ENCODE measurements around the gene RGL1. TPM values are rescaled to one million over a fixed set of nuclear protein-coding genes. Genes with fewer than 3 reads are reported as not detected.
A peak's percentile ranks its signal among the peaks of the same experiment; 100 is the strongest.

RGL1 gene
- polyA plus RNA-seq, 1 donor, result 45.2 TPM

DNA sequence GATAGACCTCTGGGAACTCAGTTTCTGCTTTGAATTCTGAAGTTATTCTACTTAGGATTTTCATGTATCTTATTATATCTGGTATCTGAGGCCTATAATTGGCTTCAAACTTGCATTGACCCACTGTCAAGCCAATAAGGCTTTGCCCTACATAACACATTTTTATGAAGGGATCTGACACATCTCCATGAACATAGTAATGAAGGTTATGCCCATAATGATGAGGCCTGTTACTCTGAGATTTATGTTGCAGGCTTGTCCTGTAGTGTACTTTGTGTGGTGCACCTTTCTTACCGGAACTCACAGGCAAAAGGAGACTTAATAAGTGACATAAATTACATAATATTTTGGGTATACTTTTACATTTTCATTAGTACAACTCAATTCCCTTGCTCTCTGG is 14.1 kb downstream of the RGL1 start:
- no peak for DNase-seq
- no CpG with 5 or more reads among the region's 1 CpG for whole genome bisulfite sequencing (ENCODE audit: insufficient coverage, low lambda C conversion rate)
- Histone ChIP-seq H3K27me3 (ENCODE audit: control insufficient read depth, insufficient read depth, low read length) (no peaks in the 10 kb centered on the region), H3K4me3 (ENCODE audit: low read length) (no peak overlapping the region), H3K9me3 (ENCODE audit: control insufficient read depth, low read depth, low read length) (no peaks in the 10 kb centered on the region), H3K4me1 (ENCODE audit: control insufficient read depth, insufficient read depth, low read length) (peaks cover 23% of the 10 kb centered on the region), H3K27ac (ENCODE audit: low read length) (peak overlapping the region; percentile 71), H3K36me3 (ENCODE audit: control insufficient read depth, insufficient read depth, low read length) (peaks cover 3% of the 10 kb centered on the region)

DNA sequence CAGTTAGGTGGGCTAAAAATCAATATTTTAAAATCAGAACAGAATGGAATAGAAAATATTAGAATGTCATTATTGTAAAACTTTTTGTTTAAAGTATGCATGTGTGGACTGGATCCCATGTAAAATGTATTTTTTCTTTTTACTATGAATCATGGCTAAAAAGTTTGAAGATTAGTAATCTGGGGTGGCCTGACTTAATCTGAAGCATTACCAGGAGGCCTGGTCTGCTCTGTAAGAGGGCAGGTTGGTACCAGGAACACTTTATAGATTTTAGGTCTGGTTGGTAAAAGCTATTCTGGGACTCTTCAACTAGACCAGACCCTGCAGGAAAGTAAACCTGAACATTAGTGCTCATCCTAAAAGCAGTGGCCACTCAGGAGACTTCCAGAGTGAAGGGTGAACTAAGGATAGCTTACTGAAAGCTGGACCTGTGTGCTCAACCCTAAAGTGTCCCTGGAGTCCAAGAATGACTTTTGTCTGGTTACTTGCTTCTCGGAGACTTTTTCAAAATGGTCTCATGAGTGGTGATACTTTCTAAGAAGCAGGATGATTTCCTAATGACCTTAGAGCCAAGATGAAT is 16.5 kb downstream of the RGL1 start:
- no peak overlapping the region for H3K4me3 ChIP-seq (ENCODE audit: low read length)
- no CpG with 5 or more reads among the region's 1 CpG for WGBS (ENCODE audit: insufficient coverage, low lambda C conversion rate)
- DNase-seq, result no peak
- peak overlapping the region; percentile 16 for H3K27ac ChIP-seq (ENCODE audit: low read length)
- H3K9me3 ChIP-seq (ENCODE audit: control insufficient read depth, low read depth, low read length), result no peaks in the 10 kb centered on the region
- H3K27me3 ChIP-seq (ENCODE audit: control insufficient read depth, insufficient read depth, low read length), result no peaks in the 10 kb centered on the region
- peaks cover 16% of the 10 kb centered on the region for H3K4me1 ChIP-seq (ENCODE audit: control insufficient read depth, insufficient read depth, low read length)
- peaks cover 2% of the 10 kb centered on the region for H3K36me3 ChIP-seq (ENCODE audit: control insufficient read depth, insufficient read depth, low read length)

DNA sequence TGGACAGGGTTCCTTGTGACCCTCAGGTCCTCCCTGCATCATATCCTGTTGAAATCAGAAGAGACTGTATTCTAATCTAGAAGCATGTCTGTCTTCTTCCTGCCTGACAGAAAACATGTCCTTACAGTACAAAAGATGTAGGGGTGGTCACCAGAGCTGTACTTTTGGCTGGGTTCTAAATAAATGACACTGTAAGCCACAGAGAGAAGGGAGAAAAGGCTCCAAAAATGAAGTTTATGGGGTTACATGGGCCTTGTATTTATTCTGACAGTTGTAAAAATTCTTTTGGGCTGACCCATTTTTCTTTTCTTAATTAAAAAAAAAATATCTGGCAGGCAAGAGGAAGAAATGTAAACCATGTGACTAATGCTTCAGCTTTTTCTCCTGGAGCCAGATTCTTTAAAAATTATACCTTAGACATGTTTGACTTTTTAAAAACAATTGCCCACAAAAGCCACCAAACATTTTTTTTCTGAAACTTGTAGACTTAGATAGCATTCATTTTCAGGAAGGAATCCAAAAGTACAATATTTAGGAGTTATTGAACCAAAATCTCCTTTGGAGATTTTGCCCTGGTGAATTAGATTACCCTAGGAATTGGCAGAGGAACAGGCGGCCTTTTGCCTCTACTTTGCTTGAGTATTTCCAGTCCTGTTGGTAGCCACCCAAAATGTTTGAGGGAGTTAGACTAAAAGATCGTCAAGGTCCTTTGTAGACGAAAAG is 17.1 kb downstream of the RGL1 start:
- Histone ChIP-seq H3K36me3 (ENCODE audit: control insufficient read depth, insufficient read depth, low read length) (peaks cover 2% of the 10 kb centered on the region), H3K9me3 (ENCODE audit: control insufficient read depth, low read depth, low read length) (no peaks in the 10 kb centered on the region), H3K4me3 (ENCODE audit: low read length) (no peak overlapping the region), H3K27me3 (ENCODE audit: control insufficient read depth, insufficient read depth, low read length) (no peaks in the 10 kb centered on the region), H3K27ac (ENCODE audit: low read length) (peak overlapping the region; percentile 16), H3K4me1 (ENCODE audit: control insufficient read depth, insufficient read depth, low read length) (peaks cover 11% of the 10 kb centered on the region)
- DNase-seq, result no peak
- WGBS (ENCODE audit: insufficient coverage, low lambda C conversion rate), result no CpG with 5 or more reads among the region's 3 CpGs

DNA sequence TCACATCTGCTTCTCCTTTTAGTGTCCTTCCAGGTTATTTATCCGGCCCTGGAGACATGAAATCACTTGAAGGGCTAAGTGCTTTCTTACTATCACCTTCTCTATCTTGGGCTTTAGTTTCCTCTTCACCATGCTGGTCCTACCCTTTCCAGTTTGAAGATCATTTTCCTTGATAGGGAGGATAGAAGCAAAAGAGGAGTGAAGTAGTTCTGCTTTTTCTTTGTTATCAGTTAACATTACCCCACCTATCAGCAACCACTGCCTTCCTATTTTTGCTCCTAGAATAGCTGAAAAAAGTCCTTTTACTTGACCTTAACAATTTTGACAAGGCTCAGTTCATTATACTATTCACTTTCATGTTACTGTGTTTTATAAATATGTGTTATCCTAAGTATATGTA is 19.4 kb downstream of the RGL1 start:
- WGBS (ENCODE audit: insufficient coverage, low lambda C conversion rate), result 80% methylated on average over 1 of the region's 1 CpG
- no peak overlapping the region for H3K27ac ChIP-seq (ENCODE audit: low read length)

DNA sequence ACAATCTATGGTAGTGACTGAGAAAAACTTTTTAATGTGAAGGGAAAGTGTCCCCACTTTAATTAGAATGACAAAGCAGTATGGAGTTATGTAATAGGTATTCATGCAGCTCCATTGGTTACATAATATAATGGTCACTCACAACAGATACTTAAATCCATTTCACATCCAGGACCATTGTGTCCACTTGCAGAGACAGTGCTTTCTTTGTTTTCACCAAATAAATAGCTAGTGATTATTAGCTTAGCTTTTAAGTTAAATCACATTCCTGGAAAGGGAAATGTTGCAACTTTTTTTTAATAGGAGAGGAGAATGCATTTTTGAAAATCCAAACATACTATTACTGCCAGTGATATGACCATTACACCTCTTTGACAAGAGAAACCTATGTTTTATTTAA is 22.9 kb downstream of the RGL1 start:
- Histone ChIP-seq H3K36me3 (ENCODE audit: control insufficient read depth, insufficient read depth, low read length) (peaks cover 5% of the 10 kb centered on the region), H3K27me3 (ENCODE audit: control insufficient read depth, insufficient read depth, low read length) (no peaks in the 10 kb centered on the region), H3K4me1 (ENCODE audit: control insufficient read depth, insufficient read depth, low read length) (no peaks in the 10 kb centered on the region), H3K4me3 (ENCODE audit: low read length) (no peak overlapping the region), H3K27ac (ENCODE audit: low read length) (no peak overlapping the region), H3K9me3 (ENCODE audit: control insufficient read depth, low read depth, low read length) (no peaks in the 10 kb centered on the region)
- no peak for DNase-seq

More for the DNA sequence above, 19.4 kb downstream of the RGL1 start:
- no peak for DNase-seq
- Histone ChIP-seq H3K36me3 (ENCODE audit: control insufficient read depth, insufficient read depth, low read length) (peaks cover 5% of the 10 kb centered on the region), H3K4me3 (ENCODE audit: low read length) (no peak overlapping the region), H3K9me3 (ENCODE audit: control insufficient read depth, low read depth, low read length) (no peaks in the 10 kb centered on the region), H3K4me1 (ENCODE audit: control insufficient read depth, insufficient read depth, low read length) (no peaks in the 10 kb centered on the region), H3K27me3 (ENCODE audit: control insufficient read depth, insufficient read depth, low read length) (no peaks in the 10 kb centered on the region)

DNA sequence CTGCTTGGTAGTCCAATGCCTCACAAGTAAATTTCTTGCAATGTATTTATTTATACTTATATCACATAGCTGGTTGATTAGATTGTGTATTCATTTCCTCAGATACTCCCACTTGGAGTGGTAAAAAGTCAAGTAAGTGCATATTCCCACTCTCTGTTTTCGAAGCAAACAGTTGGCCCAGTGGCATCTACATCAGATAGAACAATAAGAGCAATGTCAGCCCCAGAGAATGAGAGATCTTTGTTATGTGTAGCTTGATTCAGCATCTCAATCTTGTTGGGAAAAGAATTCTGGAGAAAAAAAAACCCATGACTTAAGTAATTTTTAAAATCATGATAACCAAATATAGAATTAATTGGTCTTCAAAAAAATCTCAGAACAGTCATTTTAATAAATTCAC is 25.5 kb downstream of the RGL1 start:
- H3K4me1 ChIP-seq (ENCODE audit: control insufficient read depth, insufficient read depth, low read length), result no peaks in the 10 kb centered on the region
- no peak for DNase-seq
- no peak overlapping the region for H3K4me3 ChIP-seq (ENCODE audit: low read length)
- no CpG with 5 or more reads among the region's 1 CpG for WGBS (ENCODE audit: insufficient coverage, low lambda C conversion rate)
- no peaks in the 10 kb centered on the region for H3K27me3 ChIP-seq (ENCODE audit: control insufficient read depth, insufficient read depth, low read length)
- no peaks in the 10 kb centered on the region for H3K9me3 ChIP-seq (ENCODE audit: control insufficient read depth, low read depth, low read length)
- H3K27ac ChIP-seq (ENCODE audit: low read length), result no peak overlapping the region
- peaks cover 3% of the 10 kb centered on the region for H3K36me3 ChIP-seq (ENCODE audit: control insufficient read depth, insufficient read depth, low read length)

DNA sequence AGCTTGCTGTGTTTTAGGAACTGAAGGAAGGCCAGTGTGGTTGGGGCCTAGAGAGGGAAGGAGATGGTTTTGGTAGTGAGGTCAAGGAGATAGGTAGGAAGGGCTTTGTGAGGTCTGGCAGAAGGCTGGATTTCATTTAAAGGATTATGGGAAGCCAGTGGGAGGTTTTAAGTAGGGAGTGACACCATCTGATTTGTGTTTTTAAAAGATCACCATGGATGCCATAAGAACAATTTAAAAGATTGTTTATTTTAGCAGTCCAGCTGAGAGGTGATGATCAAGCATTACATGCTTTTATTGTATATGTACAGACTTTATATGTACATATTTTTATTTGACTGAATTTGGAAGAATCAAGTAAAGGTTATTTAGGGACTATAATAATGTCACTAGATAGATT is 26.4 kb downstream of the RGL1 start:
- Histone ChIP-seq H3K9me3 (ENCODE audit: control insufficient read depth, low read depth, low read length) (no peaks in the 10 kb centered on the region), H3K36me3 (ENCODE audit: control insufficient read depth, insufficient read depth, low read length) (peaks cover 3% of the 10 kb centered on the region), H3K4me3 (ENCODE audit: low read length) (no peak overlapping the region), H3K27ac (ENCODE audit: low read length) (no peak overlapping the region), H3K4me1 (ENCODE audit: control insufficient read depth, insufficient read depth, low read length) (no peaks in the 10 kb centered on the region), H3K27me3 (ENCODE audit: control insufficient read depth, insufficient read depth, low read length) (no peaks in the 10 kb centered on the region)
- DNase-seq, result no peak

DNA sequence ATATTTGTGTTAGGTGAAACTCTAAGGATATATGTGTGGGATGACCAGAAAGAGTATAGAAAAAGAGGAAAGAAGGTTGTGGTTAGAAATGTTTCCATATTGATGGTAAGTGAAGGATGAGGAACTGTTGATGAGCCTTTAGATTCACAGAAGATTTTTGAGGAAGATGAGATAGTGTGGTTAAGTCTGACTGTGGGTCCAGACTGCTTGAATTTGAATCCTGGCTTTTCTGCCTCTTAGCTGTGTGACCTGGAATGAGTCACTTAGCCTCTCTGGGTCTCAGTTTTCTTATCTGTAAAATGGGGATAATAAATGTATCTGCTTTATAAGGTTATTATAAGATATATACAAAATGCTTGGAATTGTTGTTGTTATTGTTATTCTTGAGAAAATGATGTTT is 27.5 kb downstream of the RGL1 start:
- peaks cover 6% of the 10 kb centered on the region for H3K36me3 ChIP-seq (ENCODE audit: control insufficient read depth, insufficient read depth, low read length)
- no peaks in the 10 kb centered on the region for H3K4me1 ChIP-seq (ENCODE audit: control insufficient read depth, insufficient read depth, low read length)
- H3K27me3 ChIP-seq (ENCODE audit: control insufficient read depth, insufficient read depth, low read length), result no peaks in the 10 kb centered on the region
- no peak overlapping the region for H3K4me3 ChIP-seq (ENCODE audit: low read length)
- no peak overlapping the region for H3K27ac ChIP-seq (ENCODE audit: low read length)
- no peak for DNase-seq
- H3K9me3 ChIP-seq (ENCODE audit: control insufficient read depth, low read depth, low read length), result no peaks in the 10 kb centered on the region

DNA sequence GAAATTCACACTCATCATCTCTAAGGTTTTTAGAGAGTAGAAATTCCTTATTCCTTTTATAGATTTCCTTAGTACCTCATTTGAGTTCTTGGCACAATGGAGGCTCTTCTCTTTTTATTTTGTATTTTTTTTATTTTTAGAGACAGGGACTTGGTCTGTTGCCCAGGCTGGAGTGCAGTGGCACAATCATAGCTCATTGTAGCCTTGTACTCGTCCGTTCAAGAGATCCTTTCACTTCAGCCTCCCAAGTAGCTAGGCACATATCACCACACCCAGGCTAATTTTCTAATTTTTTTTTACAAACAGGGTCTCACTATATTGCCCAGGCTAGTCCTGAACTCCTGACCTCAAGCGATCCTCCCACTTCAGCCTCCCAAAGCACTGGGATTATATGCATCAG is 29.6 kb downstream of the RGL1 start:
- H3K4me1 ChIP-seq (ENCODE audit: control insufficient read depth, insufficient read depth, low read length), result no peaks in the 10 kb centered on the region
- no peaks in the 10 kb centered on the region for H3K27me3 ChIP-seq (ENCODE audit: control insufficient read depth, insufficient read depth, low read length)
- H3K36me3 ChIP-seq (ENCODE audit: control insufficient read depth, insufficient read depth, low read length), result peaks cover 17% of the 10 kb centered on the region
- WGBS (ENCODE audit: insufficient coverage, low lambda C conversion rate), result no CpG with 5 or more reads among the region's 3 CpGs
- no peaks in the 10 kb centered on the region for H3K9me3 ChIP-seq (ENCODE audit: control insufficient read depth, low read depth, low read length)
- DNase-seq, result no peak
- H3K4me3 ChIP-seq (ENCODE audit: low read length), result no peak overlapping the region
- no peak overlapping the region for H3K27ac ChIP-seq (ENCODE audit: low read length)

DNA sequence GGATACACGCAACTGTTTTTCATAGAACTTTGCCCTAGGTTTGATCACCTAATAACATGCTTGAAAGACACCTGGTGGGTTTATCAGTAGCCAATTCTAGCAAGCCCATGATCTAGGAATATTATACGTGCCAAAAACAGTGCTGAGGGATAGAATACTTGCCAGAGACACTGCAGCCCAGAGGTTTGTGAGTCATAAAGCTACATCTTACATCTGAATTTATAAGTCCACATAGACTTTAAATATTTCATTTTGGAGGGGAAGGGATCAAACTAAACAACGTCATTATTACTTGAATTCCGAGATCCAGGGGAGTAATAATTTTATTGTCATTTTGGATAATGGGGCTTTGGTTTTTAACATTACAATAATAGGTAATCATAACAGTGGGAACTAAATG is 31.7 kb downstream of the RGL1 start:
- no peak overlapping the region for H3K27ac ChIP-seq (ENCODE audit: low read length)
- no peak for DNase-seq

DNA sequence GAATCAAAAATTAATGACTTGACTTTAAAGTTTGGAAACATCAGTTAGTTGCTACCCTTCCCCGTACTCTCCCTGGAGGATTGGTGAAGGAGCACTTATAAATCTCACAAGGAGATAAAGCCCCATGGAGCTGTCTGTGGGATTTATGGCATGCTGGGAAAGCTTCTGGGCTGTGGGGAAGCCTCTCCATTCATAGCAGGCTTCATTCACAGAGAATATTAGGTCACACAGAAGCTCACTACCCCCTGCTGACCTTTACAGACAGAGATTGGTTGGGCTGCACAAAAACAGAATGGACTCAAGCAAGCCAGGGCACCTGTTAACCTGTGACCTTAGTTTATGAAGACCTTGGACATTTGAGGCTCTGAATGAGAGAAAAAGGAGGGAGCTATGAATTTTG is 32.1 kb downstream of the RGL1 start:
- WGBS (ENCODE audit: insufficient coverage, low lambda C conversion rate), result 67% methylated on average over 1 of the region's 1 CpG
- no peak for DNase-seq
- H3K9me3 ChIP-seq (ENCODE audit: control insufficient read depth, low read depth, low read length), result no peaks in the 10 kb centered on the region
- peaks cover 17% of the 10 kb centered on the region for H3K36me3 ChIP-seq (ENCODE audit: control insufficient read depth, insufficient read depth, low read length)
- no peak overlapping the region for H3K4me3 ChIP-seq (ENCODE audit: low read length)
- H3K4me1 ChIP-seq (ENCODE audit: control insufficient read depth, insufficient read depth, low read length), result peaks cover 7% of the 10 kb centered on the region
- H3K27me3 ChIP-seq (ENCODE audit: control insufficient read depth, insufficient read depth, low read length), result no peaks in the 10 kb centered on the region
- H3K27ac ChIP-seq (ENCODE audit: low read length), result no peak overlapping the region

More for the DNA sequence above, 31.7 kb downstream of the RGL1 start:
- Histone ChIP-seq H3K9me3 (ENCODE audit: control insufficient read depth, low read depth, low read length) (no peaks in the 10 kb centered on the region), H3K4me3 (ENCODE audit: low read length) (no peak overlapping the region), H3K36me3 (ENCODE audit: control insufficient read depth, insufficient read depth, low read length) (peaks cover 17% of the 10 kb centered on the region), H3K4me1 (ENCODE audit: control insufficient read depth, insufficient read depth, low read length) (peaks cover 7% of the 10 kb centered on the region), H3K27me3 (ENCODE audit: control insufficient read depth, insufficient read depth, low read length) (no peaks in the 10 kb centered on the region)
- no CpG with 5 or more reads among the region's 4 CpGs for WGBS (ENCODE audit: insufficient coverage, low lambda C conversion rate)

Data from large intestine (tissue), 3 donors.